ENCODE results near the gene APCDD1L.
"Not testable (repeated sequence)": the region's sequence is repeated elsewhere in the genome, so short reads cannot be mapped to it uniquely, and the experiment has no call there.

Gene APCDD1L

DNA sequence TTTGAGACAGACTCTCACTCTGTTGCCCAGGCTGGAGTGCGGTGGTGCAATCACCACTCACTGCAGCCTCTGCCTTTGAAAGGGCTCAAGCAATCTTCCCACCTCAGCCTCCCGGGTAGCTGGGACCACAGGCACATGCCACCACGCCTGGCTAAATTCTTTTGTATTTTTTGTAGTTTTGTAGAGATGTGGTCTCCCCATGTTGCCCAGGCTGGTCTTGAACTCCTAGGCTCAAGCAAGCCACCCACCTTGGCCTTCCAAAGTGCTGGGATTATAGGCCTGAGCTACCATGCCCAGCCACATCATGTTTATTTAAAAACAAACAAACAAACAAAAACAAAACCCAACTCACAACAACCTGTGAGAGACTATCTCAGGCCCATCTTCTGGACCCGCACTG lies 29.7 kb upstream of the APCDD1L start:
- no peak for DNase-seq

DNA sequence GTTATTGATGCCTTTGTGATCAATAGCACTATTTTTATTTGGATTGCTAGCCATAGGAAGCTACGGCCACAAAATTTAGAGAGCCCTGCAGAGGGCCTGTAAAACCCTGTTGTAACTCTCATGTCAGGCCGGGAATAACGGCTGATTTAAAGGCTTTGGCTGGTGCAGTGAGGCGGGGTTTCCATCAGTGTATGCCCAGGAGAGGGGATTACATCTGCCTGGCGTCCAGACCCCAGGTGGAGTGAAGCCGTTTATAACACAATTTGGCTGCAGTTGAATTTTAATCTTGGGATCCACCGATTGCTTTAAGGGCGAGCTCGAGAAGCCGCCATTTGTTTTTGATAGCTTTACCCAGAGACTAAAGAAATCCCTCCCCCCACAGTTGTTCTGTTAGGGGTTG lies 29.1 kb upstream of the APCDD1L start:
- DNase-seq, result no peak

DNA sequence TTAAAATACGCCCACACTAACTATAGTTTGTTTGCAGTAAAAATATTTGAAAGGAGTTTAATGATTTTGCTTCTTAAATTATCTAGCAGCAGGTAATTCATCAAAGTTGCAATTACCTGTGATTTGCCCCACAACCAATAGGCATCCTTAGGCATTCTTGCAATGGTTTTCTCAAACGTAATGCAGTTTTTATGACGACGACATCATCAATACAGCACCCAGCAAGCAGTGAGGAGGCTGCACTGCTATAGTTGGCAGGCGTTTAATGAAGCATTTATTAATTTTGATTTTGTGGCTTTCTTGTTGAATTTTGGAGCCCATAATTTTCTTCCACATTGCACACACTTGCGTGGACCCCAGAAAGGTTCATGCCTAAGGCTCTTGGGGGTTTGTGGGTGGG lies 28.1 kb upstream of the APCDD1L start:
- no peak for DNase-seq

GRCh38 chr20:58542411-58543095 lies 27.4 kb upstream of the APCDD1L start:
- no peak for DNase-seq

- DNase-seq, result not testable (repeated sequence)
Observed at GRCh38 chr20:58542034-58542410, 26.8 kb upstream of the APCDD1L start.

GRCh38 chr20:58538752-58539151 lies 23.6 kb upstream of the APCDD1L start:
- no peak for DNase-seq

- DNase-seq, result no peak
Observed at GRCh38 chr20:58537831-58538230, 22.6 kb upstream of the APCDD1L start.

- DNase-seq, result no peak
Observed at GRCh38 chr20:58536289-58536688, 21.1 kb upstream of the APCDD1L start.

GRCh38 chr20:58531657-58532056 lies 16.5 kb upstream of the APCDD1L start:
- no peak for DNase-seq

DNA sequence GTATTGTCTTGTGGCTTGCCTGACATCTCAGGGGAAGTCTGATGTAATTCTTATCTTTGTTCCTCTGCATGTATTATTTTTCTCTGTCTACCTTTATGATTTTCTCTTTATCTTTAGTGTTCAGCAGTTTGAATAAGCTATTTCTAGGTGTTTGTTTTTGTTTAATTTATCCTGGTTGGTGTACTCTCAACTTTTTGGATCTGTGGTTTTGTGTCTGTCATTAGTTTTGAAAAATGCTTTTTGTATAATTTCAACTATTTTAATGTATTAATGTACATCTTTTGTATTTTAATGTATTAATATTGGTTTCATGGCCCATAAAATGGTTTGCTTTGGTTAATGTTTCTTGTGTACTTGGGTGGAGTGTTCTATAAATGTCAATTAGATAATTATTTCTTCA lies 15.9 kb upstream of the APCDD1L start:
- DNase-seq, result no peak

- no peak for DNase-seq
Observed at GRCh38 chr20:58528412-58528811, 13.2 kb upstream of the APCDD1L start.

DNA sequence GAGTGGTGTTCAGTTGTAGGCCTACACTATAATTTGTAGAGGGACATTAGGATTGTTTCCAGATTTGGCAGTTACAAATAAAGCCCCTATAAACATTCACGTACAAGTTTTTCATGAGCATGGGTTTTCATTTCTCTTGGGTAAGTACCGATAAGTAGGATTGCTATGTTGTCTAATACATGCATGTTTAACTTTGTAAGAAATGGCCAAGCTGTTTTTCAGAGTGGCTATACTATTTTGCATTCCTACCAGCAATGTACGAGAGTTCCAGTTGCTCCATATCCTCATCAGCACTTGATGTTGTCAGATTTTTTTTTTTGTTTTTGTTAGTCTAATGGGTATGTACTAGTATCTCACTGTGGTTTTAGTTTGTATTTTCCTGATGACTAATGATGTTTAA lies 11.2 kb upstream of the APCDD1L start:
- no peak for DNase-seq

DNA sequence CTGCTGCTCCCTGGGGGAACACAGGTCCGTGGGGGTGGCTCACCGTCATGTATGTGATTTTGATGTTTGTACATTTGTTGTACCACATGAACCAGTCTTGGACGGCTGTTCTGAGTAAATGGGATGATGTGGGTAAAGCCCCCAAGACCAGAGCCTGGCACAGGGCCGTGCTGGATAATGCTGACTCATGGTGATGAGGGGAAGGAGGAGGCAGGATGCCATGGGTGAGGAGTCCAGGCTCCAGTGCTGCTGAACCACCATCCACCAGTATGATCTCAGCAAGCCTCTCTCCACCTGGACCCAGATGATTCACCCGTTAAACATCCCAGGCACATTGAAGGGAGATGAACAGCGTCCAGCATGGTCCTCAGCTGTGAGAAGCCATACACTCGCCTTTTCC lies 9.6 kb upstream of the APCDD1L start:
- DNase-seq, result no peak

DNA sequence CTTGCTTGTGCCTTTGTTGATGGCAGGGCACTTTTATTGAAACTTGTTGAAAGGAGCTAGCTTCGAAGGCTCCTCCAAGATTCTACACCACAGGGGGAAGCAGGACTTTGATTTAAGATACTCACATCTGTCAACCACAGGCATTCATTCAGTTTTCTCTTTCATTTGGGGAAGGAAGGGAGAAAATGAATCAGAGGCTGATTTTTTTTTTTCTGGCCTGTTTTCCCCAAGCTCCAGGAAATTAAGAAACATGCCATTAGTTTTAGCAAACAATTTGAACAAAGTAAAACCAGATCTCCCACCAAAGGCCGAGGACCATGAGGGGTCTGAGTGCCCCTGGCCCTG lies 8.7 kb upstream of the APCDD1L start:
- DNase-seq, result no peak

GRCh38 chr20:58523072-58523970 lies 8.1 kb upstream of the APCDD1L start:
- DNase-seq, result no peak

- no peak for DNase-seq
Observed at GRCh38 chr20:58522666-58523065, 7.5 kb upstream of the APCDD1L start.

- DNase-seq, result no peak
Observed at GRCh38 chr20:58521763-58522162, 6.6 kb upstream of the APCDD1L start.

- no peak for DNase-seq
Observed at GRCh38 chr20:58519940-58520712, 4.9 kb upstream of the APCDD1L start.

GRCh38 chr20:58518896-58519593 lies 3.8 kb upstream of the APCDD1L start:
- no peak for DNase-seq

DNA sequence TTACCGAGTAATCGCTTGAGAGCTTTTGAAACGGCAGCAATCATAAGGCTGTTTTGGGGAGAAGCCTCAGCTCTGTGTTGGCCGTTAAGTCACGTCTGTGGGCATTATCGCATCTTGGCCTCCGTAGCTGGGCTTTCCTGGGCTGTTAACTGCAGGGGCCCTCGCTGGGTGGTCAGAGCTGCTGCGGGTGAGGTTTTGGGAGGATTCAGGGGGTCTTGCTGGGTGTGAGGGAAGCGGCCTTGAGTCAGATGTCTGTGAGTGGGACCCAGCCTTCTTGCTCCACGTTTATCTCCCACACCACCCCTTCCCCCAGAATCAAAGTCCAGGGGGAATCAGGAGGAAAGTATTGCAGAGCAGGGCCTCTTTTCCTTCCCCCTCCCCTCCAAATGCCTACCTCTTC lies 3.2 kb upstream of the APCDD1L start:
- DNase-seq, result no peak

DNA sequence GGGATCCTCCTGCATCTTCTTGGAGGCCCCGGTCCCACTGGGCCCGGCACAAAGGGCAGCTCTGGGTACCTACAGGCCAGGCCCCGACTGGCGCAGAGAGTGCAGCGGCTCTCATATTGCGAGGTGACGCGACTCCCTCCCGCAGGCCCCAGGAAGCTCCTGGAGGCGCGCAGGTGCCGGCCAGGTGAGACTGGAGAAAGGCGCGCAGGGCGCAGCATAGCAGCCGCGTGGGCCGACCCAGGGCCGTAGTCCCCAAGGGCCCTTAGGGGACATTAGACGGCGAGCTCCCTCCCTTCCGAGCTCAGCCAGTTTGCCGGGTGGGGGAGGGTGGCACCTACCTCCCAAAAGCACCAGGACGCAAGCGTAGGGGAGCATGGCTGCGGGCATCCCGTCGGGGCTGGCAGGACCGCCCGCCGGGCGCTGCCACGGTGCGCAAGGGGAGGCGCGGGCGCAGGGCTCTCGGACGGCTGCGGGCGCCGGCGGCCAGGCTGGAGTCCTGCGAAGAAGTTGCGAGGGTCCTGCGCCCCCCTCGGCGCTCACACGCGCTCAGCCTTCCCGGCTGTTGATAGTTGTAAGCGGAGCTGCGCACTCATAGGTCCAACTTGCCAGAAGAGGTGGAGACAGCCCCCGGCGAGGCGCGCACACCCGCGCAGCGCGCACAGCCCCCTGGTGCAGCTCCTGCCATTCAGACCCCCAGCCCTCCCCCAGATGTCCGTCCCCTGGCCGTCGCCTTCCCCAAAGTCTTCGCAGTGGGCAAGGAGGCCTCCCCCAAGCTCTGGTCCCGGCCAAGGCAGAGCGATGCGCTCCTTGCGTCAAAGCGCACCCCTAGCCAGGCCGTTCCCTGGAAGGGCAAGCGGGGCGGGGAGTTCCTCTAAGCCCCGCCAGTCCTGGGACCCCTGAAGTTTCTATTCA lies 622 bp downstream of the APCDD1L start:
- no peak for DNase-seq

Data from NCI-H187 treated with DMSO at 0.1 percent for 48 hours (cell line).